ENCODE data around the gene RBCK1.
A peak's percentile ranks its signal among the peaks of the same experiment; 100 is the strongest.

RBCK1 gene

GRCh38 chr20:397432-398237, 10.5 kb upstream of the RBCK1 start:
- DNase-seq (ENCODE audit: low read depth in 2 of 3, low spot score in 2 of 3), result no peak

- DNase-seq (ENCODE audit: low read depth in 2 of 3, low spot score in 2 of 3), result no peak
Measured at GRCh38 chr20:399182-399707, 8.9 kb upstream of the RBCK1 start.

GRCh38 chr20:400128-400453, 8.0 kb upstream of the RBCK1 start:
- DNase-seq (ENCODE audit: low read depth in 2 of 3, low spot score in 2 of 3), result no peak

GRCh38 chr20:400454-401275, 7.4 kb upstream of the RBCK1 start:
- no peak for DNase-seq (ENCODE audit: low read depth in 2 of 3, low spot score in 2 of 3)

- no peak for DNase-seq (ENCODE audit: low read depth in 2 of 3, low spot score in 2 of 3)
Measured at GRCh38 chr20:401682-402495, 6.2 kb upstream of the RBCK1 start.

GRCh38 chr20:402496-402885, 5.6 kb upstream of the RBCK1 start:
- DNase-seq (ENCODE audit: low read depth in 2 of 3, low spot score in 2 of 3), result no peak

- DNase-seq (ENCODE audit: low read depth in 2 of 3, low spot score in 2 of 3), result no peak
Measured at GRCh38 chr20:402898-403581, 5.1 kb upstream of the RBCK1 start.

GRCh38 chr20:403582-403957, 4.5 kb upstream of the RBCK1 start:
- no peak for DNase-seq (ENCODE audit: low read depth in 2 of 3, low spot score in 2 of 3)

- DNase-seq (ENCODE audit: low read depth in 2 of 3, low spot score in 2 of 3), result no peak
Measured at GRCh38 chr20:404088-404487, 4.0 kb upstream of the RBCK1 start.

GRCh38 chr20:406200-407132, 1.6 kb upstream of the RBCK1 start:
- DNase-seq (ENCODE audit: low read depth in 2 of 3, low spot score in 2 of 3), result no peak

- DNase-seq (ENCODE audit: low read depth in 2 of 3, low spot score in 2 of 3), result peak in 2 of 3 experiments; percentile 37 to 54
Measured at GRCh38 chr20:407133-407952, 756 bp upstream of the RBCK1 start.

GRCh38 chr20:408843-409696, 971 bp downstream of the RBCK1 start:
- no peak for DNase-seq (ENCODE audit: low read depth in 2 of 3, low spot score in 2 of 3)

GRCh38 chr20:409697-410559, 1.8 kb downstream of the RBCK1 start:
- DNase-seq (ENCODE audit: low read depth in 2 of 3, low spot score in 2 of 3), result no peak

GRCh38 chr20:412081-412480, 4.0 kb downstream of the RBCK1 start:
- DNase-seq (ENCODE audit: low read depth in 2 of 3, low spot score in 2 of 3), result no peak

GRCh38 chr20:414161-414560, 6.1 kb downstream of the RBCK1 start:
- no peak for DNase-seq (ENCODE audit: low read depth in 2 of 3, low spot score in 2 of 3)

- no peak for DNase-seq (ENCODE audit: low read depth in 2 of 3, low spot score in 2 of 3)
Measured at GRCh38 chr20:415820-416322, 7.8 kb downstream of the RBCK1 start.
